A172 (cell line): Measurements from ENCODE around the gene SPATA31C2. TPM values are rescaled to one million over a fixed set of nuclear protein-coding genes. Genes with fewer than 3 reads are reported as not detected.
"Not testable (repeated sequence)": the region's sequence is repeated elsewhere in the genome, so short reads cannot be mapped to it uniquely, and the experiment has no call there.

Experiments
- DNase-seq: peaks from one replicate; pipeline ENCODE4 v3.0.0-alpha.2; 2015; ENCODE audit warnings: low spot score
- total RNA-seq: library from RNA; depleted of rRNA; stranded (reverse); fragments of >200 nt; shearing (Covaris generic); gene quantifications from 2 replicates; pipeline ENCODE4 v1.2.3, GENCODE V29; 2014; rRNA removed

SPATA31C2 gene
- not detected in 2 replicates for total RNA-seq

GRCh38 chr9:88138375-88138774 is at the start of gene SPATA31C2:
SPATA31C2 (minus strand) TSS chr9:88138475; CDS start chr9:88138446, 29 bp downstream.
- not testable (repeated sequence) for DNase-seq

DNA sequence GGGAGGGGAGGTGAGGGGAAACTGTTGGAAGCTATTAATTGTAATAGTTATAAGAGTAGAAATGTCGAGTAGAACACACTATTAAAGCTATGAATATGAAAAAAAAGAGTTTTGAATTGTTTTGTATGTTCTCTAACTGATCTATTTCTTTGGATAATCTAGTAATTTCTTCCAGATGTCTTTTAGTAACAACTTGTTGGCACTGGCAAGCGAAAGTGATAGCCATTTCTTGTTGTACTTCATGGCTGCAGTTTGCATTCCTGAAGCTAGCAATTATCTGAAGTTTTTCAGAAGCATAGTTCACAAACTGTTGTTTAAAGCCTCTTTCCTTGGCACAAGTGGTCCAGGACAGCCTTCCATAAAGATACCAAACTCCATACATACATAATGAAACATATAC is 49.4 kb upstream of the SPATA31C2 start:
- DNase-seq, result no peak

DNA sequence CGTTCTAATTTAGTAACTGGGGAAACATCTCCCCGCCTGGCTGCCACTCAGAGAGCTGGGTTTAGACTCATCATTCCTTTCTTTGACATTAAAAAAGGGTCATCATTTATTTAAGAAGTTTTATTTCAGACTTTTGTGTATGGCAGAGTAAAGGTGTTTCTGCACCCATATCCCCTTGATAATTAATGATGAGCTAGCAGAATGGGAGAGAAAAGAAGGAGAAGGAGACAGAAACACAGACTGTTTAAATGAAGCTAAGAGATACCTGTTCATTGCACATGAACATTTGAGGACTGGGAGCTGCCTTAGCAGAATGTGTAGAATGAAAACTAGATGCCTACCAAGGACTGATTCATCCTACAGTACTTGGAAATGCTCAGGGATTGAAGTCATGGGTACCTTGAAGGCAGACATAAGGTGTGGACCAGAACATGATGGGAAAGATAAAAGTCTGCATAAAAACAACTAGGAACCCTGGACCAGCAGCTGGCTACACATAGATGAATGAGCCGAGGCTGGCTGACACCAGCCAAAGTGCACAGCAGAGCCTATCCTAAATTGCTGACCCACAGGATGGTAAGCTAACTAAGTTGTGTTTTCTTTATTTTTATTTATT is 48.3 kb upstream of the SPATA31C2 start:
- no peak for DNase-seq

GRCh38 chr9:88184976-88185375 is 46.7 kb upstream of the SPATA31C2 start:
- no peak for DNase-seq

DNA sequence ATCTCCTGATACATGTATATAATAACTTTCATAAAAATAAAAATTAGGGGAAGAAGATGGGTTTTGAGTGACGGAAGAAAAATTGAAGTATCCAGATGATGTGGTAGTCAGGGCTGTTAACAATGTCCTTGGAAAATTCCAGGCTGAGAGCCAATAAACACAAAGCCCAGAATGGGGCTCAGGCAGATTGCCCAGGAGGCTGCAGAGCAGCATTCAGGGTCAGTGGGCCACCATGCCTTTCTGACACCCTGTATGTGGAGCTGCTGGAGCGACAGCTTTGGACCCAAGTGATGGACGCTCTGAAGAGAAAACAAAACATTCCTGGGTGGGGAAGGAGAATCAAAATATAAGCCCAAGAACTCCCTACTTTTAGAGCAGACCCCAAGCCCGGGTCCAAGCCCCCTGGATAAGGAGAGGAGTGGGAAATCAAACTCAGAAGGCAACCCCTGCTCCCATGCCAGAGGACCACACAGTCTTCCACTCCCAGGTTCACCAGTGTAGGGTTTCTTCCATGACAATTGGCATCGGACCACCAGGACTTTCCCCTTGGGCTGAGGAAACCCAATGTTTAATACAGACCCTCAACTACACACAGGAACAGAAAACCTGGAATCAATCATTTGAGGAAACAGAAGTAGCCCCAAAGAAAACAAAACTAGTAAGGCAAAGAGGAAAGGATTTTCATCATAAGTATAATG is 45.7 kb upstream of the SPATA31C2 start:
- DNase-seq, result no peak

DNA sequence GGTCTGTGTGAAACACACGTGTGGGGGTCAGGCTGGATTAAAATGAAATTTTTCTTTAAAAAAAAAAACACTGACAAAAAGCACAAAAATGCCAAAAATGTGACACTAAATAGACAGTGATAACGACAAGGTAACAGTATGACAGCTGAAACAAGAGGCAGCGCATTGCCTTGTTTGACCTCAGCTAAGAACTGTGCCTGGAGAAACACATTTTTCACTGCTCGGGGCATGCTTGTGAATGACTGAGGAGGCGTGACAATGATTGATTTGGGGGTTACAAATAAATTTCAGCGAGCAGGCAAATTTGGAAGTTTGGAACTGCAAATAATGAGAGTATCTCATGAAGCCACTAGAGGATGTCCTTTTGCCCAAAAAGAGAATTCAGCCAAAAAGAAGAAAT is 44.2 kb upstream of the SPATA31C2 start:
- DNase-seq, result no peak

DNA sequence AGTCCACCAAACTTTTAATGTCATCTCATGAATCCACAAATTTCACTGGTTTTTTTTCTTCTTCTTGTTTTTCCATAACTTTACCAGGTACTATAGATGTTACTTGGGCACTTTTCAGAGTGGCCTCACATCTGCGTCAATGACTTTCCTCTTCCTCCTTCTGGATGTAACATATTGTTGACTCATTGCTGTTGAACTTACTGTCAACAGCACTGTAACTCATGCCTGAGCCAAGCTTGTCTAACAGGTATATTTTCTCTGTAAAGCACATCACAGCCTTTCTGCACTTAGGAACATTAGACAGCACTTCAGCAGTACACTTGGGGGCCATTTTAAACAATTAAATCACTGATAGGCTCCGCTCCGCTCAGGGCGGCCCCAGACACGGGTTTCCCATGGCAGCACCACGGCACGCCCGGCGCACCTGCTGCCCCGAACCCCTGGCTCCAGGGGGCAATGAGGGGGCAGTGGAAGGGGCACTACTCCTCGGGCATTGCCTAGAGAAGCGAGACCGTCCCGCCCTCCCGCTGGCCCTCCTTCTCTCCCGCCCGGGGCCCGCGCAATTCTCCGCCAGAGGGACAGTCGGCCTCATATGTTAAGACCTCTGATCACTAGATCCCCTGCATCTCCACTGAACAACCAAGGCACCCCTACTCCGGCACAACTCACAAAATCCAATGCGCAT is 41.9 kb upstream of the SPATA31C2 start:
- DNase-seq, result no peak

- DNase-seq, result peak; percentile 9
These were observed 40.8 kb upstream of the SPATA31C2 start for GRCh38 chr9:88179062-88179521.

DNA sequence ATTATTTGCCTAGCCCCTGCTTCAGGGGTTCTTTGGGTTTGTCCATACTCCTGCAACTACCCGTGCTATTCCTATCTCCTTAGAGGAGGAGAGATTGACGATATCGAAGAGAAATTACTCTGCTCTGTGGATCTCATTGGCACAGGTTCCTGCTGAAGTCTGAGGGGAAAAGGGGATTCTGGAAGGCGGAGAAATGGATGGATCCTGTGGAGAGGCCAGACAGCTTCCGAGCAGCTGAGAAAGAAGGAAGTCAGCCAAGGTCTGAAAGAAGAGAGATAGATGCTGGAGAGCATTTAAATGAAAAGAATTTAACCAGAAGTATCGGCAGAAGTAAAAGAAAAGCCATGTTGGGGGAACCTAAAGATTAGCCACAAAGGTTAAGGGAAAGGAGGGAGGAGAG is 40.4 kb upstream of the SPATA31C2 start:
- no peak for DNase-seq

GRCh38 chr9:88177371-88177770 is 39.1 kb upstream of the SPATA31C2 start:
- DNase-seq, result no peak

DNA sequence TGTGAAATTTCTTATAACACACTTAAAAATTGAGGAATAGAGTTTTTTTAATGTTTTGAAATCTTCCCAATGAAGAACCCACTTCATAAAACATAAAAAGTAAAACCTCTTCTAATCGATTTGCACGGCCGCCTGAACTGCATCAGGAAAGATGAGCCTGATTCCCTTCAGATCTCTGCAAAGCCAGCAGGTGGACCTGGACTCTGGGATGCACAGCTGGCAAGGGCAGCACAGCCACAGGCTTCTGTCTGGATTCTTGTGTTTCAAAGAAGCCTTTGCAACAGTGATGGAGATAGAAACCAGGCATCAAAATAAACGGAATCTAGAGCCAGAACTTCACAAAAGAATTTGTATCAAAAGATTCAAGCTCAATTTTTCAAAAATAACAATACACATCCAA is 36.0 kb upstream of the SPATA31C2 start:
- DNase-seq, result peak; percentile 23

DNA sequence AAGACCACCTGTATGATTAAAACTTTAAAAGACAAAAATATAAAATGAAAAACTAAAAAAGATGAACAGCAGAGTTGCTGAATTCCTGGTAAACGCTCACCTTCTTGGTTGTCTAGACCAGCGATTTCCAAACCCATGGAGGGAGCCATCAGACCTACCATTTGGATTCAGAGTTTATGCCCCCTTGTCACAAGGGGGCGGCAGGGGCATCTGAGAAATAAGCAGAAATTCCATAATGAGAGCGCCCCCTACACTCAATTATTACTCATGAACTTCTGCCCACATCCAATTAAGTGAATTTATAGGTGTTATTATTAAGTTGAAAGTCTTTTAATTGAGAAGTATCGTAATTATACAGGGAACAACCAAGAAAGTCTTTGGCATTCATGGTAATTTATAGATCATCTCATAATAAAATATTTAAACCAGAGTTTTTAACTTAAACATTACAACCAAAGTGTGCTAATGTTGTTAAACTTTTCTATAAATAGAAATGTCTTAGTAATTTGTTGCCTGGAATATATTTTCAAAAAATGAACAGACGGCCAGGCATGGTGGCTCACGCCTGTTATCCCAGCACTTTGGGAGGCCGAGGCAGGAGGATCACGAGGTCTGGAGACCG is 35.2 kb upstream of the SPATA31C2 start:
- peak; percentile 88 for DNase-seq

DNA sequence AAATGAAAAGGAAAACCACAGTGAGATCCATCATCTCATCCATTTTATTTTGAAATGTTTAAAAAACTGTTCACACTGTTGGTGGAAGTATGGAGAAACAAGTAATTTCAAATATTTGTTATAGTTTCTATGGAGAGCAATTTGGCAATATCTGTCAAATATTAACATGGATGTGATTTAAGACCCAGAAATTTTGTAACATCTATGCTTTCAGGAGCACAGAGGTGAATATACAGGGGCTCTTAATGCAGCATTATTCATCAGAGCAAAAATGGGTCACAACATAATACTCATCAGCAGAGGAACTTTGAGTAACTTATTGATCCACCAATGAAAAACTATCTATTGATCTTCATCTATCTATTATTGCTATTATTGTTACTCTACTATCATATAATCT is 31.4 kb upstream of the SPATA31C2 start:
- no peak for DNase-seq

DNA sequence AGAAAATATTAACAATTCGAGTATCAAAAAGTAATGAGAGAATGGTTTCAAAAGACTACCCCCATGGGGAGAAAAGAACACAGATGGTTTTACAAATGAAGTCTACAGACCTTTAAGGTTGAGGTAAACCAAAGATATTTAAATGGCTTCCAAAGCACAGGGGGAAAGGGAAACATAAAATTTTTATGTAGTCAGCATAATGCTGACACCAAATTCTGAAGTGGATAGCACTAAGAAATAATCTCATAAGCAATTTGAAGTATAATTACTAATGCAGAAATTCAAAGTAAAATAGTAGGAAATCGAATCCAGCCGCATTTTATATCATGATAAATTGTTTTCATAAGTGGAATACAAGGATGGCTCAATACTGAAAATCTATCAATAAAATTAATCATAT is 30.3 kb upstream of the SPATA31C2 start:
- DNase-seq, result no peak

- DNase-seq, result no peak
These were observed 28.4 kb upstream of the SPATA31C2 start for GRCh38 chr9:88166660-88167059.

- DNase-seq, result no peak
These were observed 26.6 kb upstream of the SPATA31C2 start for GRCh38 chr9:88164850-88165249.

- DNase-seq, result no peak
These were observed 22.9 kb upstream of the SPATA31C2 start for GRCh38 chr9:88161144-88161543.

DNA sequence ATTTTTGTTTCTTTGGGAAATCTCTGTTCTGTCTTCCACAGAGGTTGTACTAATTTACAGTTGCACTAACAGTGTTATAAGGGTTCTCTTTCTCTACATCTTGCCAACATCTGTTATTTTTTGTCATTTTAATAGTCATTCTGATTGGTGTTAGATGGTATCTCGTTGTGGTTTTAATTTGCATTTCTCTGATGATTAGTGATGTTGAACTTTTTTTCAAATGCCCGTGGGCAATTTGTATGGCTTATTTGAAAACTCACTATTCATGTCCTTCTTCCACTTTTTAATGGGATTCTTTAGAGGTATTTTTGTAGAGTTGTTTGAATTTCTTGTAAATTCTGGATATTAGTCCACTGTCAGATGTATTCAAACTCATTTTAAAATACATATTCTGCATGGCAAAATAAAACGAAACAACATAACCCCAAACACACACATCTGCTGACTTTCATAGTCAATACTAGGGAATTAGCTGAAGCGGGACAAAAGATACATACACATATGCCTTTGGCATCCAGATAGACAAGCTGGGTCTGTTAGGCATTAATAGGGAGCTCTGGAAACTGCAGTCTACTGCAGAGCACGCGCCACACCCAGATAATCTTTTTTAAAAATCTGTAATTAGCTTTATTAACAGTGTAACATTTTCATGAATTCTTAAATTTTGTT is 5.8 kb upstream of the SPATA31C2 start:
- DNase-seq, result no peak

DNA sequence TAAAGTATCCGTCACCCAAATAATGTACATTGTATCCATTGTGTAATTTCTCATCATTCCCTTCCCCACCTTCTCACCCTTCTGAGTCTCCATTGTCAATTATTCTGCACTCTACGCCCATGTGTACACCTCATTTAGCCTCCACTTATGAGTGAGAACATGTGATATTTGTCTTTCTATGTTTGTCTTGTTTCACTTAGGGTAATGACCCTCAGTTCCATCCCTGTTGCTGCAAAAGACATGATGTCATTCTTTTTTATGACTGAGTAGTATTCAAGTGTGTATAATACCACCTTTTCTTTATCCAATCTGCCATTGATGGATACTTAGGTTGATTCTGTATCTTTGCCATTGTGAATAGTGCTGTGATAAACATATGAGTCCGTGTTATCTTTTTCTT is 4.9 kb upstream of the SPATA31C2 start:
- DNase-seq, result no peak

DNA sequence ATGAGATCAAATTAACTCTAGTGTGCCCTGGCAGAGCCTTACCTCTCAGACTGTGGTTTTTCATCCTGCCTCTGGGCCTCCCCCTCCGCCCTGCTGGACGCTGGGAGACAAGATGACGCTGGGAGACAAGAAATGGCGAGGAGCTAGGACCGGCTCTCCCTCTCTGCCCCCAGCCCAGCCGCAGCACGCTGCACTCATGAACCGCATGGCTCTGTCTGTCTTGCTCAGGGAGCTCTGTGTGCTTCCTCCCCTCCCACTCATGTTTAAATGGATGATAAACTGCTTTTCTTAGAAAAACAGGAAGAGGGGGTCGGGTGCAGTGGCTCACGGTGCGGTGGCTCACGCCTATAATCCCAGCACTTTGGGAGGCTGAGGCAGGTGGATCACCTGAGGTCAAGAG is 4.7 kb downstream of the SPATA31C2 start:
- not testable (repeated sequence) for DNase-seq

DNA sequence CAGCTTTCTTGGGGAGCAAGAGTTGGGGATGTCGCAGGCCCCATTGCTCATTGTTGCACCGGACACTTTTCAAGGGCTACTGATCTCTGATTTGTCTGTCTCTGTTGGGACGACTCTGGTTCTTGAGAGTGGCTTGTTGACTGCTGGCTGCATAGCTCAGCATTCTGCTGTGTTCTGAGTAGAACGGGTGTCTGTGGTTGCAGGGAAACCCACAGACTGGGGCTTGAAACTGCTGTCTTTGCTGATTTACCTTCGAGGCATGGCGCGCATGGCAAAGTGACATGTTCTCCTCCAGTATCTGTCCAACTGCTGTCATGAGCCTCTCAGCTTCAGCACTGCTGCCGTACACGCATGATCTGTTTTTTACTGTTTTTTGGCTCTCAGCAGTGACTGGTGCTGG is 8.7 kb downstream of the SPATA31C2 start:
- not testable (repeated sequence) for DNase-seq
